Bronchial smooth muscle cell (primary cell): ENCODE results near the gene PRKN. TPM values are rescaled to one million over a fixed set of nuclear protein-coding genes. Genes with fewer than 3 reads are reported as not detected.

Experiments used
- total RNA-seq: library from RNA; depleted of rRNA; stranded (reverse); fragments of >200 nt; gene quantifications from 2 replicates; pipeline ENCODE4 v1.2.1, GENCODE V29; 2014

PRKN gene
- total RNA-seq = 3.6 and 4.0 TPM in 2 replicates

DNA sequence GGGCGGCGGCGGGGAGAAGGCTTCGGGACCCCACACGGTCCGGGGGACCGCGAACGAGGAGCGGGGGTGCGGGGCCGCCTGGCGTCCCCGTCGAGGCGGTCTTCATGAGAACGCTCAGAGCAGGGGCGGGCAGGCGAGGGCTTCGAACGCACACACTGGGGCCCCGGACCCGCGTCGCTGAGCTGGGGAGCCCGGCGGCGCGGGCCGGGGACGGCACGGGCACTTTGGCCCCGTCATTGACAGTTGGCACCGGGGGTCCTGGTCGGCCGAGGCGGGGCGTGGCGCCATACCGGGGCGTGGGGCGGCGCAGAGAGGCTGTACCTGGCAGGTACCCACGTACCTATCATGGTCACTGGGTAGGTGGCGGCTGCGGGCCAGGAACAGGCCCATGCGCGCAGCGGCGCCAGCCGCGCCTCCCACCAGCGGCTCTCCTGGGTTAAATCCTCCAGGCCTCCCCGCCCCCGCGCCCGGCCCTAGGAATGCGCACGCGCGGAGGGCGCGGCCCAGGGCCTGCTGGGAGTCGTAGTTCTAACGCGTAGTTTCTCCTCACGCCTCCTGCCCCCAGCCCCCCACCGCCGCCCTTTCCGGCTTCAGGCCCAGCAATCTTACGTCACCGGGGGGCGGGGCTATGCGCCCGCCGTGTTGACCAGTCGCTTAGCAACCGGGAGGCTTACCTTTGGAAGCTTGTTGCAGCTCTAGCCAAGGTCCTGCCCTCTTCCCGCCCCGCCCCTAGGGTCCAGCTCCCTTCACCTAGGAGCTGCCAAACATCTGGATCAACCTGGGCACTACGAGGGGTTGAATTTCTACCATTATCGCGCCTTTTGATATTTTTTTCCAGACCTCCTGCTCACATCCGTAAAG lies at the start of gene PRKN, which contains the start of gene PACRG:
Gene PRKN, minus strand, starts transcription at position 445 of the 861 bp plus-strand sequence.
Gene PACRG, plus strand, starts transcription at position 653 of the 861 bp plus-strand sequence.

Other genes with a start within 250 kb of the PRKN start
- gene PACRG, start 208 bp upstream of the PRKN start, total RNA-seq = 0.16 and 0.17 TPM in 2 replicates